AML-193 (cell line): ENCODE measurements around the gene EIF4G3.
A peak's percentile ranks its signal among the peaks of the same experiment; 100 is the strongest.
"Not testable (repeated sequence)": the region's sequence is repeated elsewhere in the genome, so short reads cannot be mapped to it uniquely, and the experiment has no call there.

ENCODE experiments used
- DNase-seq, 2 experiments: peaks; one replicate each; lab custom pipeline; 2025; lab: John Stamatoyannopoulos, UW

EIF4G3 gene

DNA sequence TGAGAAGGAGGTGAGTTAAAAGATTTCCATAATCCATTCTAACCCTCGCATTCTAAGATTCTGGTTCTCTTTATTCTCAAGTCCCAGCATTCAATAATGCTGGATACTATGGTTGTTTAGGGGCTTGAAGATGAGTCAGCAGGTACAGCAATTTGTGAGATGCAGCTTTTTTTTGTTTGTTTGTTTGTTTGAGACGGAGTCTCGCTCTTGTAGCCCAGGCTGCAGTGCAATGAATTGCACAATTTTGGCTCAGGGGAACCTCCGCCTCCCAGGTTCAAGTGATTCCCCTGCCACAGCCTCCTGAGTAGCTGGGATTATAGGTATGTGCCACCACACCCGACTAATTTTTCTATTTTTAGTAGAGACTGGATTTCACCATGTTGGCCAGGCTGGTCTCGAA is 23.3 kb downstream of the EIF4G3 start:
- DNase-seq: no peak

- DNase-seq: no peak
These were observed 24.1 kb downstream of the EIF4G3 start for GRCh38 chr1:21152423-21153100.

DNA sequence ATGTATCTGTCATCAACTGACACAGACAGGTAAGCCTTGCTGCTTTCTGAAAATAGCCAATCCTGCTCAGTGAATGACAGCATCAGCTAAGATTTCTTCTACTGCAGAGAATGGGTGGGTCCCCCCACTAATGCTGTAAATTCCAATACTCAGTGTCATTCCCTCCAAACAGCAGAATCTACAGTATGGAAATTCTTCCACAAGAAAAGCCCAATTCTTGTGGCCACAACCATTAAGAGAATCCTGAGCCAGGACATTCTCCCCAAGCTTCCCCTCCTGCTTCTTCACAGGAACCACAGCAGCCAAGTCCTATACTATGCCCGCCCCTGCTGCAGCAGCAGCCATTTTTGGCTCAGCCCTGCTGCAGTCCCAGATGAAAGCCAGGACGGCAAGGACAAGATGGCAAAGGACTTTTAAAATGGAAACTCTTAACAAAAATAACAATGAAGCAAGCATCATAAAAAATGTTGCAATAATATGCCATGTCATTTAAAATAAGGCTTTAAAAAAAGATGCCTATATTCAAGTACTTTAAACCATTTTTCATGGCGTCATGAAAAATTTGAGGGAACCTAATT is 26.8 kb downstream of the EIF4G3 start:
- no peak for DNase-seq

DNA sequence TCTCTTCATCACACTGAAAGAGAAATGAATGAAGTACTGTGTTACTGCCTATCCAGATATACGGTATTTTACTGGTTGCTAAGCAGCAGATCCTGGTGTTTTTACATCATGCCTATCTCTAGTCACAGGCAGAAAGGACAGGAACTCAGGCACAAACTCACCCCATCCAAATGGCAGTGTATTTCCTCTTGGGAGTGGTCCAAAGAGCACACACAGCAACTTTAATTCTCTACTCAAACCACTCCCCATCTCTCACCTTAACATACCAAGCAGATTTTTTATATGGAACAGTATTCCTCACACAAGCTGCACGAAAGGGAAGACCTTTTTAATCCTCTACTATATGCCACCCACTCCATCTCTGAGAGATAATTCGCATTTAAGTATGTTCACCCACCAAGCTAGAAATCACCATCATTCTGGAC is 27.3 kb downstream of the EIF4G3 start:
- DNase-seq: no peak

DNA sequence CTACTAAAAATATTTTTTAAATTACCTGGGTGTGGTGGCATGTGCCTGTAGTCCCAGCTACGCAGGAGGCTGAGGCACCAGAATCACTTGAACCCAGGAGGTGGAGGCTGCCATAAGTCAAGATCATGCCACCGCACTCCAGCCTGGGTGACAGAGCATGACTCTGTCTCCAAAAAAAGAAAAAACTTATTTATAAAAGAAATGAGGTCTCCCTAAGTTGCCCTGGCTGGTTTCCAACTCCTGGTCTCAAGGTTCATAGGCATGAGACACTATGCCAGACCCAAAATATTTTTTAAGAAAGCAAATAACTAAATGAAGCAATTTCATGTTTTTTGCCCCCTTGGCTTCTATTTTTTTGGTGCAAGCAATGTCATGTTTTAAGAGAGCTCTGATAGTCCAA is 32.9 kb downstream of the EIF4G3 start:
- DNase-seq: no peak

GRCh38 chr1:21143138-21143537 is 33.6 kb downstream of the EIF4G3 start:
- DNase-seq: no peak

GRCh38 chr1:21141030-21141429 is 35.7 kb downstream of the EIF4G3 start:
- no peak for DNase-seq

DNA sequence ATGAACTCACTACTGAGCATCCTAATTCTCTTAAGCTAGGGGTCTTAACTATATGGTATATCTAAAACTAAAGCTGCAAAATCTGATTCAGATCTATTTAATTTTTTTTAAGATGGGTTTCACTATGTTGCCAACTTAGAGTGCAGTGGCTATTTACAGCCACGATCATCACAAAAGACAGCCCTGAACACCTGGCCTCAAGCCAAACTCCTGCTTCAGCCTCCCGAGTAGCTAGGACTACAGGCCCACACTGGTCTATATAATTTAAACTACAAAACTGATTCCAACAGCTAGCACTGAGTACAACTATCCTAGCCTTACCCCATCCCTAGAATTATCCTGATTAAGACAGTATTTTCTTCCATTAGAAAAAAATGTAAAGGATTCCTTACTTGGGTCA is 37.1 kb downstream of the EIF4G3 start:
- no peak for DNase-seq

- not testable (repeated sequence) for DNase-seq
These were observed 40.4 kb downstream of the EIF4G3 start for GRCh38 chr1:21136344-21136743.

DNA sequence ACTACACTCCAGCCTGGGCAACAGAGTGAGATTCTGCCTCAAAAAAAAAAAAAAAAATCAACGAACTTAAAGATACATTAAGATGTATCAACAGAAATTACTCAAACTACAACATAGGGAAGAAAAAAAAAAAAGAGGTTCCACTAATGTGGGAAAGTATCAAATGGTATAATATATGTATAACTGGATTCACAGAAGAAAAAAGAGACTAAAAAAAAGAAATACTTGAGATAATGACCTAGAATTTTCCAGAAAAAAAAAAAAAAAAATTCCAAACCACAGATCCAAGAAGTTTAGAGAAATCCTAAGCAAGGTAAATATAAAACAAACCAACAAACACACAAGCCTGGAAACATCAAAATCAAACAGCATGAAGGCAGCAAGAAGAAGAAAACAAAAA is 45.5 kb downstream of the EIF4G3 start:
- no peak for DNase-seq

DNA sequence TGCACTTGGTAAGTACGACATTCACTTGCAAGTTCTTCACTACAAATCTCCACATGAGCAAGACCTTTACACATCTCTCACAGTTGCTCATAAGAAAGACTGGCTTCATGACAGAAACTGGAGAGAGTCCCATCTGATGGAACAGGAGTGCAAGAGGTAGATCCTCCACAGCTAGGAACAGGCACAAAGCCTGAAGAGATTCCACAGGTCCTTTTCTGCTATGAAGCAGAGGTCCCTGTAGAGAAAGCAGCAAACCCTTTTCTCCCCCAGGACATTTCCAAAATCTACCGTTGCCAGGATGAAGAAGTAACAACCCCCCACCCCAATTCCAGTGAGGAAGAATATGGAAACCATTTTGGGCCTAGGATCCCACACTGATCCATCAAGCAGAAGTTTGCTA is 47.3 kb downstream of the EIF4G3 start:
- DNase-seq: no peak

- no peak for DNase-seq
These were observed 50.4 kb downstream of the EIF4G3 start for GRCh38 chr1:21126324-21126723.

DNA sequence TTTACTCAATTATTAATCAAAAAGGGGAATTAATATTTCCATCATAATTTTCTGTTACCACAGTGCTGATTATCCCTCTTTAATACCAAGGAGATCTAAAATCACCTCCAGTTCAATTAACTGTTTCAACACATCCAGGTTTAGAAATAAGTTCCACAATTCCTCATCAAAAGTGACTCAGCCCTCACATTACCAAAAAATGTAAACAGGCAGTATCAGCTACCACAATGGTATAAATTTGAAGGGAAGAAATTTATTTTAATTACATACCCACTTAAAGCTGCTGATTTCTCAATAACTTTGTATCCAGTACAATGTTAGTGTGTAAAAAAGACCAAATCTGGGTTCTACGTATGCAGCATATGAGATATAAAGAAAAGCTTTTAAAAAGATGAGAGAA is 51.9 kb downstream of the EIF4G3 start:
- peak in 1 of 2 experiments; percentile 9 for DNase-seq

DNA sequence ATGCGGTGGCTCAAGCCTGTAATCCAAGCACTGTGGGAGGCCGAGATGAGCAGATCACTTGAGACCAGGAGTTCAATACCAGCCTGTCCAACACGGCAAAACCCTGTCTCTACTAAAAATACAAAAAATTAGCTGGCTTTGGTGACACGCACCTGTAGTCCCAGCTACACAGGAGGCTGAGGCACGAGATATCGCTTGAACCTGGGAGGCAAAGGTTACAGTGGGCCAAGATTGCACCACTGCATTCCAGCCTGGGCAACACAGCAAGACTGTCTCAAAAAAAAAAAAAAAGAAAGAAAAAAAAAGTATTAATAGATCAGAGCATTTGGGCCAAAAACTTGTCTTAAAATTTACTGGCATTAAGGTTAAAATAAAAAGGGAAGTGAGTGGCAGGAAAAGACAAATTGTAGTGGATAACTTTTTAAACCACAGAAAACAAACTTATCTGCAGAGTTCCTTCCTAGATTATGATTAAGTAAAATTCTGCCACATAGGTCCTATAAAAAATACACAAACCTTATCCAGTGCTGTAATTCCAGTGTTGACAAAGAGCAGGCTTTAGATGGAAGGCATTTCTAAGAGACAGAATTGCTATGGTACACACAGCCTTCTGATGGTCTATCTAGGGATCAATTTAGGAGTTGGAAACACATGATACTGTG is 53.3 kb downstream of the EIF4G3 start:
- DNase-seq: peak; percentile 34 to 59

- DNase-seq: no peak
These were observed 54.8 kb downstream of the EIF4G3 start for GRCh38 chr1:21121764-21122471.

DNA sequence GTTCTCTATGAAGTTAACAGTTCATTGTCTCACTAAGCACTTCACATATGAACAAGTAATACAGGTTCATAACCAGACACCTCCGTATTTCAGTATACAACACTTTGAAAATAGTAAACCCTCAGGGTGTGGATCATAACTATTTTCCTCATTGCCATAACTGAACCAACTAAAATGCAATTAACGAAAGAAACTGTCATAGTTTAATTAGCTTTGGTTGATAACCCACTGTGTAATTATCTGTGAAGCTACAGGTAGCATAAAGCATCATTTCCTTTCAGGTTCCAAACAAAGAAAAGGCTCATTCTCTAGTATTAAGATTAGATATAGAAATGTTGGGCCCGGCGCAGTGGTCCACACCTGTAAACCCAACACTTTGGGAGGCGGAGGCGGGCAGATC is 58.5 kb downstream of the EIF4G3 start:
- no peak for DNase-seq

DNA sequence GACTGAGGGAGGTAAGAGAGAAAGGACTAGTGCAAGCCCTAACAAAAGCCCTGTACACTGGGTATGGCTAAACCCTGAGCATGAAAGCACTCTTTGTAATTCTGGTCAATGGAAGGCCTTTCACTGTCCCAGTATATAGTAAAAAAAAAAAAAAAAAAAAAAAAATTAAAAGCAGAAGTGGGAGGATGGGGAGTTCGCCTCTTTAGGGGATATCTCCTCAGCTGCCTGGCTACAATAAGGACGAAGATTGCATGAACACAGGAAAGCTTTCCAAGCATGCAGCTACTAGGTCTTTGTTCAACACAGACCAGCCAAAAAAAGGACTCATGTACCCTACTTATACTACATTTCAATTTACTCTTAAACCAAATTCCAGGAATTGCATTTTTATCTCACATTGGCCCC is 59.1 kb downstream of the EIF4G3 start:
- peak; percentile 39 to 55 for DNase-seq

DNA sequence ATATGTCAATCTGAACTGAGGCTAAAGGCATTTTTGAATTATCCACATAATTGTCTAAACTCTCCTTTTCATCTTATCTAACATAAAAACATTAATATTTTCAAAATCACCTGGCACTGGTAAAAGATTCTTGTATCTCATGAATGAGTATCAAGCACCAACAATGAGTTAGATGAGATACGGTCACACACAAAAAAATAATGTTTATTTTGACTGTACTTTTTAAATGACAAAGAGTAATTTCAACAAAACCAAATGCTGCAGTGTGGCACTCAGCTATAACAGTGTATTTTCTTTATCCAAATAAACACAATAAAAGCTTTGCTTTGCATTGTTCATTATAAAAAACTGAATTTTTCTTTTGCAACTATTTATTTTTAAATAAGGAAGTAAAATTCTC is 59.5 kb downstream of the EIF4G3 start:
- DNase-seq: no peak

DNA sequence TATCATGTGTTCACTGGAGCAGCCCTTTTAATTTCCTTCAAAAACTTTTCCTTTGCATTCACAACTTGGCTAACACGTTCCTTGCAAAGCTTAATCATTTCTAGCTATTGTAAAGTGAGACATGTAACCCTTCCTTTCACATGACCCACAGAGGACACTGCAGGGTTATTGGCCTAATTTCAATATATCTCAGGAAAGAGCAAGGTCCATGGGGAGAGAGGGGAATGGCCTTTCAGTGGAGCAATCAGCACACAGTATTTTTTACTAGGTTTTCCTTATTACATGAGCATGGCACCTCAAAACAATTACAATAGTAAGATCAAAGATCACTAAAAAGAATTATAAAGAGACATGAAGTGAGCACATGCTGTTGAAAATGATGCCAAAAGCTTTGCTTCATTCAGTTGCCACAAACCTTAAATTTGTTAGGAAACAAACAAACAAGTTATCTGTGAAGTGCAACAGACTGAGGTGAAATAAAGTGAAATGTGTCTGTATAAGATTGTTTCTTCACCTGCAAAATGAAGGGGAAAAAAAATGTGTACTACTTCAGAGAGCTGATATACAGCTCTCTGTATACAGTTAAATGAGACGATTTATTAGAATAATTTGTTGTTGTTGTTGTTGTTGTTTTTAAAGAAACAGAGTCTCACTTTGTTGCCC is 61.5 kb downstream of the EIF4G3 start:
- DNase-seq: no peak

DNA sequence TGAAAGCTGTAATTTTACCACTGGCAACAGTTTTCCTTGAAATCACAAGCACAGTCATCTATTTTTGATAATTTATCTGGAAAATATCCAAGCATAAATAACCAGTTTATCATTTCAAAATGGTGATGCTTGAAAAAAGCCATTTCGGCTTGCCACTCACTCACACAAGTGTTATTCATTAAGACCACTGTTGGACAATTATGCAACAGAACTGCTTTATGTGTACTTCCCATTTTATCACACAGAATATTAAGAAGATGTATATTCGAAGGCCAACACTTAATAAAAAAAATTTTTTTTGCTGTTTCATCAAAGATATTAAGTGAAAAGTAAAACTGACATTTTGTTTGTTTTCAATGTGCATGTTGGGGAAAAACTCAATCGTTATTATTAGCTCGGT is 62.3 kb downstream of the EIF4G3 start:
- peak in 1 of 2 experiments; percentile 23 for DNase-seq

DNA sequence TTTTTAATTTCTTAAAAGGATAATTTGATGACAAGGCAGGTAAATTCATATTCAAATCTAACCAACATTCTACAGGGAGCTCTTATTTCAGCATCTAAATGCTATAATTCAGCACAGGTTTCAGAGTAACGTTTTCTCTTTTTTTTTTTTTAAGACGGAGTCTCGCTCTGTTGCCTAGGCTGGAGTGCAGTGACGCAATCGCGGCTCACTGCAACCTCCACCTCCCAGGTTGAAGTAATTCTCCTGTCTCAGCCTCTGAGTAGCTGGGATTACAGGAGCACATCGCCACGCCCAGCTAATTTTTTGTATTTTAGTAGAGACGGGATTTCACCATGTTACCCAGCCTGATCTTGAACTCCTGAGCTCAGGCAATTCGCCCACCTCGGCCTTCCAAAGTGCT is 66.5 kb downstream of the EIF4G3 start:
- DNase-seq: no peak

DNA sequence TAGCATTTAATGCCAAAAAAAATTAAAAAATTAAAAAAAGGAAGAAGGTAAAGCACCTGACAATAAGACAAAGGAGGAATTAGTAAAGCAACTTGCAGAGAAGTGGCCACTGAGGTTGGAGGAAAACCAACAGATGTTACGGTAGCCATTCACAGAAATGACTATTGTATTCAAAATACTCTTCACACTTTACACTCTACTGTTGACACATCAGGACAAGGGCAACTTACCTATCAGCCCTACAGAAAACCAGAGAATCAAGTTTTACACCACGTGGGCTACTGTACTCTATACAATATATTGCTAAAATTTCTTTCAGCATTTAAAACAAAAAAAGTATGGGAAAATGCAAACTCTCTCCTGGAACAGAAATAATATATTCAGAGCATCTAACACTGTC is 70.0 kb downstream of the EIF4G3 start:
- DNase-seq: no peak
